TTC549 (cell line): ENCODE results near the gene PPFIA2.
"Not testable (repeated sequence)": the region's sequence is repeated elsewhere in the genome, so short reads cannot be mapped to it uniquely, and the experiment has no call there.

Source experiments
- FAIRE-seq: peaks from 2 replicates; lab custom pipeline; 2012; peaks lifted over from hg19 to GRCh38; lab: Jason Lieb, UNC

PPFIA2 gene

GRCh38 chr12:81668475-81668874 is 90.7 kb downstream of the PPFIA2 start:
- FAIRE-seq, result no peak

GRCh38 chr12:81659310-81659709 is 99.8 kb downstream of the PPFIA2 start:
- not testable (repeated sequence) for FAIRE-seq

- peak; percentile 89 for FAIRE-seq
These were observed 114.6 kb downstream of the PPFIA2 start for GRCh38 chr12:81644503-81644902.

GRCh38 chr12:81639196-81639595 is 120.0 kb downstream of the PPFIA2 start:
- FAIRE-seq, result no peak

GRCh38 chr12:81633127-81633526 is 126.0 kb downstream of the PPFIA2 start:
- no peak for FAIRE-seq

- peak; percentile 91 for FAIRE-seq
These were observed 131.6 kb downstream of the PPFIA2 start for GRCh38 chr12:81627336-81628189.

GRCh38 chr12:81626406-81626805 is 132.7 kb downstream of the PPFIA2 start:
- FAIRE-seq, result no peak

- FAIRE-seq, result no peak
These were observed 141.2 kb downstream of the PPFIA2 start for GRCh38 chr12:81617915-81618314.

GRCh38 chr12:81615026-81615588 is 144.0 kb downstream of the PPFIA2 start:
- no peak for FAIRE-seq

GRCh38 chr12:81610955-81611889 is 147.9 kb downstream of the PPFIA2 start:
- FAIRE-seq, result no peak

GRCh38 chr12:81597928-81598604 is 161.1 kb downstream of the PPFIA2 start:
- no peak for FAIRE-seq

- FAIRE-seq, result no peak
These were observed 162.6 kb downstream of the PPFIA2 start for GRCh38 chr12:81596558-81596957.

- no peak for FAIRE-seq
These were observed 167.9 kb downstream of the PPFIA2 start for GRCh38 chr12:81591256-81591655.

- not testable (repeated sequence) for FAIRE-seq
These were observed 168.4 kb downstream of the PPFIA2 start for GRCh38 chr12:81590703-81591102.

- no peak for FAIRE-seq
These were observed 170.7 kb downstream of the PPFIA2 start for GRCh38 chr12:81588235-81589008.

GRCh38 chr12:81585787-81586186 is 173.4 kb downstream of the PPFIA2 start:
- FAIRE-seq, result no peak

GRCh38 chr12:81573228-81573627 is 185.9 kb downstream of the PPFIA2 start:
- FAIRE-seq, result no peak

- FAIRE-seq, result no peak
These were observed 186.7 kb downstream of the PPFIA2 start for GRCh38 chr12:81572411-81572810.

- FAIRE-seq, result no peak
These were observed 188.9 kb downstream of the PPFIA2 start for GRCh38 chr12:81570234-81570633.

- no peak for FAIRE-seq
These were observed 194.9 kb downstream of the PPFIA2 start for GRCh38 chr12:81564237-81564636.

GRCh38 chr12:81558031-81558430 is 201.1 kb downstream of the PPFIA2 start:
- no peak for FAIRE-seq
